Panc1 (cell line): ENCODE measurements around the gene SECTM1.

Source experiments
- POLR2AphosphoS5 ChIP-seq: IDR thresholded peaks from 2 replicates; pipeline ENCODE4 v1.6.1; 2012; ENCODE audit warnings: mild to moderate bottlenecking, low read depth, low read length, moderate library complexity
- REST ChIP-seq, 2 experiments: IDR thresholded peaks; 2 replicates each; pipeline ENCODE4 v1.6.1; 2011 to 2012; ENCODE audit warnings: low read depth in 2 of 2, control low read depth in 1 of 2, low read length in 1 of 2, mild to moderate bottlenecking in 1 of 2, moderate library complexity in 1 of 2; ENCODE audit not compliant: insufficient read depth in 1 of 2
- SIN3A ChIP-seq: IDR thresholded peaks from 2 replicates; pipeline ENCODE4 v1.6.1; 2012; ENCODE audit warnings: low read depth, mild to moderate bottlenecking, low read length, moderate library complexity, borderline replicate concordance; ENCODE audit not compliant: insufficient read depth
- TF ChIP-seq, protein P1 (sequence below): fragments of 450-650 bp; IDR thresholded peaks from 2 replicates; pipeline ENCODE4 v1.5.1; 2017; ENCODE audit warnings: mild to moderate bottlenecking

GRCh38 chr17:82313195-82314011 lies 20.2 kb downstream of the SECTM1 start:
- TF ChIP-seq, protein P1, sequence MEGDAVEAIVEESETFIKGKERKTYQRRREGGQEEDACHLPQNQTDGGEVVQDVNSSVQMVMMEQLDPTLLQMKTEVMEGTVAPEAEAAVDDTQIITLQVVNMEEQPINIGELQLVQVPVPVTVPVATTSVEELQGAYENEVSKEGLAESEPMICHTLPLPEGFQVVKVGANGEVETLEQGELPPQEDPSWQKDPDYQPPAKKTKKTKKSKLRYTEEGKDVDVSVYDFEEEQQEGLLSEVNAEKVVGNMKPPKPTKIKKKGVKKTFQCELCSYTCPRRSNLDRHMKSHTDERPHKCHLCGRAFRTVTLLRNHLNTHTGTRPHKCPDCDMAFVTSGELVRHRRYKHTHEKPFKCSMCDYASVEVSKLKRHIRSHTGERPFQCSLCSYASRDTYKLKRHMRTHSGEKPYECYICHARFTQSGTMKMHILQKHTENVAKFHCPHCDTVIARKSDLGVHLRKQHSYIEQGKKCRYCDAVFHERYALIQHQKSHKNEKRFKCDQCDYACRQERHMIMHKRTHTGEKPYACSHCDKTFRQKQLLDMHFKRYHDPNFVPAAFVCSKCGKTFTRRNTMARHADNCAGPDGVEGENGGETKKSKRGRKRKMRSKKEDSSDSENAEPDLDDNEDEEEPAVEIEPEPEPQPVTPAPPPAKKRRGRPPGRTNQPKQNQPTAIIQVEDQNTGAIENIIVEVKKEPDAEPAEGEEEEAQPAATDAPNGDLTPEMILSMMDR: no peak
- TF ChIP-seq SIN3A (no peak), REST (IDR thresholded peaks at IDR 0.05; ENCODE audit: insufficient read depth in 1 of 2, low read depth in 2 of 2, low read length in 1 of 2) (no peak), POLR2AphosphoS5 (no peak)
